ENCODE data around the gene ARMCX1. TPM values are rescaled to one million over a fixed set of nuclear protein-coding genes. Genes with fewer than 3 reads are reported as not detected.
A peak's percentile ranks its signal among the peaks of the same experiment; 100 is the strongest.

The ARMCX1 gene
- total and polyA plus RNA-seq, 10 donors: 5.2 to 22.8 (median 14.9) TPM

- 32 to 71% (median 54%) methylated on average over 2 of the region's 2 CpGs for WGBS, 5 donors
- H3K9me3 ChIP-seq: peaks cover 0 to 16% (median 0%) of the 10 kb centered on the region in 8 donors
- H3K27me3 ChIP-seq (replicated peaks in 1 of 7): no peaks in the 10 kb centered on the region
- no peaks in the 10 kb centered on the region for H3K4me1 ChIP-seq
- no peak for DNase-seq
- H3K4me3 ChIP-seq: no peak overlapping the region
- intact Hi-C loops (cut with DNase I; ENCODE audit: low total_unique reads): no loop called here
- H3K36me3 ChIP-seq: no peaks in the 10 kb centered on the region
- TF ChIP-seq POLR2AphosphoS5 (IDR thresholded peaks at IDR 0.05): no peak
- no peak for TF ChIP-seq CTCF (IDR thresholded peaks at IDR 0.05 in 8 of 11, conservative IDR thresholded peaks at IDR 0.05 in 3 of 11)
- no peak for TF ChIP-seq POLR2A (IDR thresholded peaks at IDR 0.05)
- H3K27ac ChIP-seq: peak overlapping the region in 1 of 8 donors; percentile 13
Observed at GRCh38 chrX:101530944-101531343, 19.4 kb upstream of the ARMCX1 start.

DNA sequence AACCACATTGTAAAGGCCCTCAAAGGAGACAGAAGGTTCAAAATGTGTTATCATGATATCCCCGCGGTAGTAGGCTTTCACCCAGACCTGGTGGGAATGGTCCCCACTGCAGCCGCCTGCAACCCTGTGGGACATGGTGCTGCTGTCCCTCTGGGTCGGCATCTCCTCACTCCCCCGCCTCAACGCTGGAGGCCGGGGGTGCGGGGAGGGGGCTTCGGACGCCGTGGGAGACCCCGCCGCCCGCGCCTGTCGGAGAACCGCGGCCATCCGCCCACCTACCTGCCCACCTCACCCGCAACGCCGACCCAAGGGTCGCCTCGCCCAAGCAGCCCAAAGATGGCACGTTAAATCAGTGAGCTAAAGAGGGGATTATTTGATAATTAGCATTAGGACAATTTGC lies 11.2 kb upstream of the ARMCX1 start:
- no peak for DNase-seq
- Histone ChIP-seq H3K27ac (no peak overlapping the region), H3K9me3 (no peaks in the 10 kb centered on the region), H3K4me3 (no peak overlapping the region), H3K27me3 (replicated peaks in 1 of 7) (no peaks in the 10 kb centered on the region), H3K36me3 (no peaks in the 10 kb centered on the region), H3K4me1 (no peaks in the 10 kb centered on the region)
- intact Hi-C loops (cut with DNase I; ENCODE audit: low total_unique reads): no loop called here
- TF ChIP-seq POLR2AphosphoS5 (IDR thresholded peaks at IDR 0.05) (no peak), POLR2A (IDR thresholded peaks at IDR 0.05) (no peak), CTCF (IDR thresholded peaks at IDR 0.05 in 8 of 11, conservative IDR thresholded peaks at IDR 0.05 in 3 of 11) (no peak)
- 83 to 98% (median 89%) methylated on average over 6 to 25 of the region's 25 CpGs for WGBS, 5 donors

DNA sequence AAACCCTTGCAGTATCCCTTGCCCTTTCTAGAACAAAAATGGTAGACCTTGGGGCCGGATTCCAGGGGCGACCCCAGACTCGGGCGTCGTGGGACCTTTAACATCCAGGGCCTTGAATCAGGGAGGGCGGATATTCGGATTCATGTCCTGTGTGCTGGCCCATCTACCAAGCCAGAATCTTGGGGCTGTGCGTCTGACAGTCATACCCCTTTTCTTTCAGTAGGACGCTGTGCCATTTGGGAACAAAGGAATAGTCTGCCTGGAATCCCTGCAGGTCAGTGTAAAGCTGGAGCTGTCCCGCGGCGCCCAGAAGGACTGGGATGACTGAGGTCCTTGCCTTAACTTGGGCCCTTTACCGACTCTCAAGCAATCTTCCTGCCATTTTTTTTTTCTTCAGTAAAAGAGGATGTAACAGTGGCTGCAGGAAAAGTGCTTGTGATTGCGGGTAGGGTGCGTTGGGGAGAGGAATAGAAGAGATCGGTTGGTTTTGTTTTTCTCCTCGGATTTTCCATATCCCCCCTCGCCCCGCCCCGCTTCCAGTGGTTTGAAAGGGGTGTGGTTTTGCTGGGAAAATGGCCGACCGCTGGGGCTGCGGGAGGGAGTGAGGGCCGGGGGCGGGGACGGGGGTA lies 518 bp downstream of the ARMCX1 start:
- peak overlapping the region; percentile 20 to 85 (median 80) for H3K27ac ChIP-seq
- H3K36me3 ChIP-seq: peaks cover 0 to 12% (median 0%) of the 10 kb centered on the region in 6 donors
- TF ChIP-seq POLR2A (IDR thresholded peaks at IDR 0.05) (no peak), CTCF (IDR thresholded peaks at IDR 0.05 in 8 of 11, conservative IDR thresholded peaks at IDR 0.05 in 3 of 11) (no peak), POLR2AphosphoS5 (IDR thresholded peaks at IDR 0.05) (no peak)
- no peaks in the 10 kb centered on the region for H3K9me3 ChIP-seq
- peaks cover 0 to 3% (median 0%) of the 10 kb centered on the region in 6 donors for H3K4me1 ChIP-seq
- intact Hi-C loops (cut with DNase I; ENCODE audit: low total_unique reads): no loop called here
- peak overlapping the region; percentile 30 to 69 (median 41) for H3K4me3 ChIP-seq
- DNase-seq: no peak
- H3K27me3 ChIP-seq (replicated peaks in 1 of 7): peaks cover 0 to 14% (median 0%) of the 10 kb centered on the region in 7 donors
- WGBS, 5 donors: 0 to 39% (median 4%) methylated on average over 16 to 26 of the region's 26 CpGs

DNA sequence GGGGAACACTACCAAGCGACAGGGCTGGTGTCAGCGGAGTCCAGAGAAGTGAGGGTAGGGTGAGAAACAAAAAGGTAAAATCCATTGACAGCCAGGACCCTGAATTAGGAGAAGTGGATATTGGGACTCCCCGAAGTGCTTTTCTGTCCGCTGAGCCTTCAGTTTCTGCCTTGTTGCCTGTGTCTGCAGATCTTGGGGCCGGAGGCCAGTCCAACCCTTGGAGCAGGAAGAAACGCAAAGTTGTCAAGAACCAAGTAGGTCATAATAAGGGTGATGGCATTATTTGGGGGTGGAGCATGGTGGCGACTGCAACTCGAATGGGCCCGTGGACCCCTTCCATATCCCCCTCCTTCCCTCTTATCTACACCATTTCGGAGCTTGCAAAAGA lies 1.0 kb downstream of the ARMCX1 start:
- H3K4me1 ChIP-seq: peaks cover 0 to 3% (median 0%) of the 10 kb centered on the region in 6 donors
- DNase-seq: no peak
- WGBS, 5 donors: 43 to 56% (median 50%) methylated on average over 8 to 10 of the region's 10 CpGs
- H3K27me3 ChIP-seq (replicated peaks in 1 of 7): peaks cover 0 to 14% (median 0%) of the 10 kb centered on the region in 7 donors
- H3K9me3 ChIP-seq: no peaks in the 10 kb centered on the region
- H3K36me3 ChIP-seq: peaks cover 0 to 12% (median 0%) of the 10 kb centered on the region in 6 donors
- intact Hi-C loops (cut with DNase I; ENCODE audit: low total_unique reads): no loop called here
- no peak for TF ChIP-seq CTCF (IDR thresholded peaks at IDR 0.05 in 8 of 11, conservative IDR thresholded peaks at IDR 0.05 in 3 of 11)
- TF ChIP-seq POLR2AphosphoS5 (IDR thresholded peaks at IDR 0.05): no peak
- peak overlapping the region in 6 of 8 donors; percentile 77 to 85 (median 80) for H3K27ac ChIP-seq
- peak overlapping the region; percentile 9 to 69 (median 41) for H3K4me3 ChIP-seq

Data from spleen (tissue), 11 donors.